PC-3 (cell line): ENCODE measurements around the gene SLC16A9.

Experiments
- CTCF ChIP-seq: fragments of 300-600 bp; sonication (generic); conservative IDR thresholded peaks from 2 replicates; pipeline ENCODE4 v1.5.1; 2017; ENCODE audit warnings: antibody characterized with exemption, low read depth, mild to moderate bottlenecking, low read length
- EZH2 ChIP-seq: fragments of 300-600 bp; sonication (generic); IDR thresholded peaks from one replicate; pipeline ENCODE4 v1.6.1; 2017; ENCODE audit warnings: antibody characterized with exemption, mild to moderate bottlenecking, low read length; ENCODE audit not compliant: unreplicated experiment
- EZH2phosphoT487 ChIP-seq: fragments of 300-600 bp; sonication (generic); IDR thresholded peaks from 2 replicates; pipeline ENCODE4 v1.6.1; 2018; ENCODE audit warnings: mild to moderate bottlenecking, antibody characterized with exemption, low read length, borderline replicate concordance

DNA sequence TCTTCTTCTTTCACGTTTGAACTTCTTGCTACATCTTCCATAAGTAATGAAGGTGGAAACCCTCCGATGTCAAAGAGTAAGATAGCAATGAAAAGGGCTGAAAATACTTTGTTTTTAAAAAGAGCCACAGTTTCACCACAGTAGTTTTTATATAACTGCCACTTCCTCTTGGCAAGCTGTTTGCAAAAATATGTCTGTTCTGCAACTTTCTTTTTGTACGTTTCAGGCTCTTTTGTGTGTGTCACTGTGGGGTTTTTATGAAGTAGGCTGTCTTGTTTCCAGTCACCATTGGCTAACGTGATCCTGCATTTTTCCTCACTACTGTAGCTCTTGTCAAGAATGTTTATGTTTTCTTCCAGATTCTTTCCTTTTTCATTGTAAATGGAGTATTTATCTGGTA, 55.6 kb downstream of the SLC16A9 start:
- no peak for TF ChIP-seq CTCF
- TF ChIP-seq EZH2phosphoT487: no peak
- no peak for TF ChIP-seq EZH2
